DMS 273 (cell line): Measurements from ENCODE around the gene INPP5E.
A peak's percentile ranks its signal among the peaks of the same experiment; 100 is the strongest.

Source experiments
- DNase-seq: peaks from one replicate; lab custom pipeline; 2025; ENCODE audit not compliant: unreplicated experiment; lab: John Stamatoyannopoulos, UW

INPP5E gene

GRCh38 chr9:136391737-136392537 is 47.7 kb downstream of the INPP5E start:
- no peak for DNase-seq

- no peak for DNase-seq
These were observed 50.2 kb downstream of the INPP5E start for GRCh38 chr9:136389396-136389795.

- no peak for DNase-seq
These were observed 52.4 kb downstream of the INPP5E start for GRCh38 chr9:136387217-136387616.

- peak; percentile 80 for DNase-seq
These were observed 53.6 kb downstream of the INPP5E start for GRCh38 chr9:136386018-136386417.

GRCh38 chr9:136385015-136385414 is 54.6 kb downstream of the INPP5E start:
- DNase-seq, result no peak

- no peak for DNase-seq
These were observed 56.2 kb downstream of the INPP5E start for GRCh38 chr9:136383436-136383835.

GRCh38 chr9:136381966-136382513 is 57.6 kb downstream of the INPP5E start:
- no peak for DNase-seq

GRCh38 chr9:136381311-136381710 is 58.3 kb downstream of the INPP5E start:
- DNase-seq, result no peak

GRCh38 chr9:136380381-136380780 is 59.3 kb downstream of the INPP5E start:
- no peak for DNase-seq

GRCh38 chr9:136379891-136380290 is 59.8 kb downstream of the INPP5E start:
- DNase-seq, result no peak

- no peak for DNase-seq
These were observed 60.2 kb downstream of the INPP5E start for GRCh38 chr9:136379401-136379800.

- no peak for DNase-seq
These were observed 60.7 kb downstream of the INPP5E start for GRCh38 chr9:136379003-136379287.
